GM23338 (cell line): ENCODE measurements around the gene IQGAP2. TPM values are rescaled to one million over a fixed set of nuclear protein-coding genes. Genes with fewer than 3 reads are reported as not detected.

Experiments
- ATAC-seq: fragments of 200-7000 bp; cut with Tn5 transposase; 3 replicates; pipeline ENCODE4 v1.9.1; 2020
- DNase-seq: peaks from one replicate; pipeline ENCODE4 v3.0.0-alpha.2; 2015; ENCODE audit warnings: low spot score
- H2AFZ ChIP-seq: fragments of 200-600 bp; sonication (generic); 2 replicates; pipeline ENCODE4 v1.8.0; 2016; ENCODE audit warnings: antibody characterized with exemption, mild to moderate bottlenecking, moderate library complexity
- H3F3A ChIP-seq: fragments of 200-600 bp; sonication (generic); replicated peaks from 2 replicates; pipeline ENCODE4 v1.8.0; 2017; ENCODE audit warnings: antibody characterized with exemption, mixed run types, low read depth
- H3K27ac ChIP-seq: fragments of 200-600 bp; sonication (generic); 2 replicates; pipeline ENCODE4 v1.6.1; 2016; ENCODE audit warnings: low read depth
- H3K27me3 ChIP-seq: fragments of 200-600 bp; sonication (generic); 2 replicates; pipeline ENCODE4 v1.8.0; 2016; ENCODE audit warnings: mild to moderate bottlenecking, mixed run types, moderate library complexity; ENCODE audit not compliant: insufficient read depth
- H3K36me3 ChIP-seq: fragments of 200-600 bp; sonication (generic); 2 replicates; pipeline ENCODE4 v1.8.0; 2016; ENCODE audit warnings: mild to moderate bottlenecking; ENCODE audit not compliant: insufficient read depth
- H3K4me1 ChIP-seq: fragments of 200-600 bp; sonication (generic); 2 replicates; pipeline ENCODE4 v1.8.0; 2016; ENCODE audit warnings: mild to moderate bottlenecking, moderate library complexity; ENCODE audit not compliant: insufficient read depth
- H3K4me2 ChIP-seq: fragments of 200-600 bp; sonication (generic); 2 replicates; pipeline ENCODE4 v1.7.1; 2017; ENCODE audit warnings: mixed run types
- H3K4me3 ChIP-seq: fragments of 200-600 bp; sonication (generic); 2 replicates; pipeline ENCODE4 v1.6.1; 2016; ENCODE audit warnings: mixed run types
- H3K79me2 ChIP-seq: fragments of 200-600 bp; sonication (generic); replicated peaks from 2 replicates; pipeline ENCODE4 v1.8.0; 2017; ENCODE audit warnings: mild to moderate bottlenecking; ENCODE audit not compliant: insufficient read depth
- H3K9me2 ChIP-seq: fragments of 200-600 bp; sonication (generic); 2 replicates; pipeline ENCODE4 v1.8.0; 2017; ENCODE audit not compliant: insufficient read depth
- H4K20me1 ChIP-seq: fragments of 200-600 bp; sonication (generic); replicated peaks from 2 replicates; pipeline ENCODE4 v1.8.0; 2017; ENCODE audit warnings: mild to moderate bottlenecking; ENCODE audit not compliant: insufficient read depth
- H3K27ac Mint-ChIP-seq: 2 replicates; pipeline ENCODE4 v1.8.0; 2020; ENCODE audit warnings: inconsistent platforms, mild to moderate bottlenecking, moderate library complexity, mixed read lengths
- H3K27me3 Mint-ChIP-seq: 3 replicates; pipeline ENCODE4 v1.8.0; 2022; ENCODE audit warnings: low read depth, mild to moderate bottlenecking, moderate library complexity, mixed read lengths, inconsistent platforms; ENCODE audit not compliant: insufficient read depth, poor library complexity
- H3K36me3 Mint-ChIP-seq: 3 replicates; pipeline ENCODE4 v1.8.0; 2021; ENCODE audit warnings: low read depth, mild to moderate bottlenecking, inconsistent platforms, moderate library complexity, mixed read lengths
- H3K4me1 Mint-ChIP-seq: 3 replicates; pipeline ENCODE4 v1.8.0; 2020; ENCODE audit warnings: mild to moderate bottlenecking, inconsistent platforms, mixed read lengths
- H3K4me3 Mint-ChIP-seq: 3 replicates; pipeline ENCODE4 v1.8.0; 2021; ENCODE audit warnings: moderate library complexity, mild to moderate bottlenecking, inconsistent platforms, mixed read lengths
- H3K9me3 Mint-ChIP-seq: 3 replicates; pipeline ENCODE4 v1.8.0; 2020; ENCODE audit warnings: moderate library complexity, mild to moderate bottlenecking, inconsistent platforms, mixed read lengths
- CREB1 ChIP-seq: fragments of 250-450 bp; sonication (Bioruptor Pico); IDR thresholded peaks from 2 replicates; pipeline ENCODE4 v1.5.0; 2020; ENCODE audit warnings: low read depth, mild to moderate bottlenecking, moderate library complexity
- CTCF ChIP-seq, 2 experiments: fragments of 200-600 bp in 1 of 2; sonication (generic) in 1 of 2; conservative IDR thresholded peaks; 2 replicates each; pipeline versions ENCODE4 v1.5.1 to v1.6.1; 2016 to 2017; ENCODE audit warnings: antibody characterized with exemption in 2 of 2, low read depth in 2 of 2, mild to moderate bottlenecking in 2 of 2, moderate library complexity in 1 of 2
- ETS1 ChIP-seq: IDR thresholded peaks from 2 replicates; pipeline ENCODE4 v1.6.1; 2016; ENCODE audit warnings: antibody characterized with exemption
- EZH2 ChIP-seq: fragments of 200-600 bp; sonication (generic); IDR thresholded peaks from one replicate; pipeline ENCODE4 v1.8.0; 2017; ENCODE audit warnings: antibody characterized with exemption, mild to moderate bottlenecking, low read depth; ENCODE audit not compliant: unreplicated experiment
- EZH2phosphoT487 ChIP-seq: fragments of 200-600 bp; sonication (generic); IDR thresholded peaks from one replicate; pipeline ENCODE4 v1.8.1; 2018; ENCODE audit warnings: antibody characterized with exemption; ENCODE audit not compliant: unreplicated experiment
- JUNB ChIP-seq: IDR thresholded peaks from one replicate; pipeline ENCODE4 v1.6.1; 2016; ENCODE audit warnings: antibody characterized with exemption; ENCODE audit not compliant: unreplicated experiment
- NANOG ChIP-seq: IDR thresholded peaks from 2 replicates; pipeline ENCODE4 v1.6.1; 2016; ENCODE audit warnings: antibody characterized with exemption, borderline replicate concordance
- STAT1 ChIP-seq: IDR thresholded peaks from one replicate; pipeline ENCODE4 v1.6.1; 2016; ENCODE audit warnings: antibody characterized with exemption; ENCODE audit not compliant: unreplicated experiment
- ZNF462 ChIP-seq: fragments of 250-450 bp; sonication (Bioruptor Pico); IDR thresholded peaks from 2 replicates; pipeline ENCODE4 v1.5.0; 2020; ENCODE audit warnings: mild to moderate bottlenecking, moderate library complexity
- polyA plus RNA-seq: library from polyadenylated mRNA; unstranded; fragments of >200 nt; fragmentation: Nextera tagmentation; extraction: Ambion mirVana; gene quantifications from 2 replicates; pipeline ENCODE4 v1.2.1, GENCODE V29; 2016
- total RNA-seq: library from RNA; depleted of rRNA; stranded (reverse); fragments of >200 nt; shearing (Covaris generic); gene quantifications from 2 replicates; pipeline ENCODE4 v1.2.3, GENCODE V29; 2014

IQGAP2 gene
- total and polyA plus RNA-seq, 2 experiments from 2014 or later: 60.0 to 86.5 TPM

GRCh38 chr5:76379855-76380254 lies 23.2 kb upstream of the IQGAP2 start:
- Histone ChIP-seq H3K9me2 (no peaks in the 10 kb centered on the region), H3F3A (no peaks in the 10 kb centered on the region), H3K79me2 (no peaks in the 10 kb centered on the region), H3K4me2 (no peak overlapping the region), H3K27me3 (no peaks in the 10 kb centered on the region), H3K4me1 (no peaks in the 10 kb centered on the region), H4K20me1 (no peaks in the 10 kb centered on the region), H3K27ac (no peak overlapping the region), H3K36me3 (no peaks in the 10 kb centered on the region; the same call in 1 of the 2 replicates), H3K4me3 (no peak overlapping the region), H2AFZ (no peak overlapping the region; the same call in 1 of the 2 replicates)
- TF ChIP-seq CTCF (conservative IDR thresholded peaks at IDR 0.05; ENCODE audit: low read depth in 2 of 2) (no peak), JUNB (no peak)
- Mint-ChIP-seq H3K27ac (no peak overlapping the region), H3K27me3 (peaks cover 2% of the 10 kb centered on the region), H3K36me3 (no peaks in the 10 kb centered on the region; the same call in 2 of the 3 replicates), H3K9me3 (no peaks in the 10 kb centered on the region; the same call in 2 of the 3 replicates), H3K4me3 (no peak overlapping the region), H3K4me1 (peaks cover 9% of the 10 kb centered on the region; the same call in 2 of the 3 replicates)
- ATAC-seq (no peak), DNase-seq (no peak)

- DNase-seq (no peak), ATAC-seq (peak; percentile 42; the same call in 2 of the 3 replicates)
- Mint-ChIP-seq H3K27me3 (peaks cover 2% of the 10 kb centered on the region), H3K27ac (no peak overlapping the region), H3K4me1 (peaks cover 9% of the 10 kb centered on the region; the same call in 2 of the 3 replicates), H3K36me3 (no peaks in the 10 kb centered on the region; the same call in 2 of the 3 replicates), H3K9me3 (no peaks in the 10 kb centered on the region; the same call in 2 of the 3 replicates), H3K4me3 (no peak overlapping the region)
- H3K4me2 ChIP-seq: no peak overlapping the region
- no peaks in the 10 kb centered on the region for H3F3A ChIP-seq
- H3K27me3 ChIP-seq: no peaks in the 10 kb centered on the region
- no peaks in the 10 kb centered on the region; the same call in 1 of the 2 replicates for H3K36me3 ChIP-seq
- H3K4me1 ChIP-seq: no peaks in the 10 kb centered on the region
- no peak overlapping the region for H3K27ac ChIP-seq
- H4K20me1 ChIP-seq: no peaks in the 10 kb centered on the region
- peak overlapping the region; percentile 74 for H2AFZ ChIP-seq
- H3K9me2 ChIP-seq: no peaks in the 10 kb centered on the region
- no peaks in the 10 kb centered on the region for H3K79me2 ChIP-seq
- no peak overlapping the region for H3K4me3 ChIP-seq
- no peak for TF ChIP-seq STAT1
- no peak for TF ChIP-seq EZH2
- no peak for TF ChIP-seq ETS1
- no peak for TF ChIP-seq NANOG
- TF ChIP-seq CTCF (conservative IDR thresholded peaks at IDR 0.05; ENCODE audit: low read depth in 2 of 2): no peak
- TF ChIP-seq EZH2phosphoT487: no peak
- TF ChIP-seq CREB1: no peak
- TF ChIP-seq ZNF462 (CRISPR knock-in tag): no peak
These were observed 22.6 kb upstream of the IQGAP2 start for GRCh38 chr5:76380346-76381066.
